ENCODE data around the gene CHRNA5. TPM values are rescaled to one million over a fixed set of nuclear protein-coding genes. Genes with fewer than 3 reads are reported as not detected.

The CHRNA5 gene
- total RNA-seq, 2 donors from 2014 or later = 0.27 to 1.6 TPM

- Histone ChIP-seq H3K4me1 (ENCODE audit: control insufficient read depth in 1 of 2, low read depth in 2 of 2) (peaks cover 9 to 19% of the 10 kb centered on the region in 2 donors), H3K27me3 (replicated peaks; ENCODE audit: insufficient read depth) (peaks cover 14% of the 10 kb centered on the region), H3K27ac (no peak overlapping the region), H3K4me3 (peak overlapping the region; percentile 64), H3K36me3 (no peaks in the 10 kb centered on the region), H3K9me3 (no peaks in the 10 kb centered on the region)
- ATAC-seq (ENCODE audit: insufficient number of reproducible peaks, low FRiP score, low read depth) (no peak), DNase-seq (ENCODE audit: low spot score) (no peak)
- TF ChIP-seq CTCF (IDR thresholded peaks at IDR 0.05) = no peak
Measured at GRCh38 chr15:78619022-78619950, 54.0 kb downstream of the CHRNA5 start.

GRCh38 chr15:78620021-78620526 lies 54.8 kb downstream of the CHRNA5 start:
- ATAC-seq (ENCODE audit: insufficient number of reproducible peaks, low FRiP score, low read depth) (no peak), DNase-seq (ENCODE audit: low spot score) (no peak)
- Histone ChIP-seq H3K4me1 (ENCODE audit: control insufficient read depth in 1 of 2, low read depth in 2 of 2) (peaks cover 9 to 19% of the 10 kb centered on the region in 2 donors), H3K36me3 (no peaks in the 10 kb centered on the region), H3K4me3 (peak overlapping the region; percentile 64), H3K27me3 (replicated peaks; ENCODE audit: insufficient read depth) (peaks cover 14% of the 10 kb centered on the region), H3K27ac (no peak overlapping the region), H3K9me3 (no peaks in the 10 kb centered on the region)
- TF ChIP-seq CTCF (IDR thresholded peaks at IDR 0.05) = no peak

GRCh38 chr15:78620527-78621421 lies 55.5 kb downstream of the CHRNA5 start, which contains the start of gene CHRNA3:
TSS of gene CHRNA3 (minus strand) at chr15:78620996. CDS start at chr15:78620794, 202 bp downstream.
- Histone ChIP-seq H3K27me3 (replicated peaks; ENCODE audit: insufficient read depth) (peaks cover 14% of the 10 kb centered on the region), H3K4me3 (peak within 1 kb of the TSS; percentile 64), H3K27ac (no peak within 1 kb of the TSS), H3K9me3 (no peaks in the 10 kb centered on the region), H3K4me1 (ENCODE audit: control insufficient read depth in 1 of 2, low read depth in 2 of 2) (peaks cover 9 to 19% of the 10 kb centered on the region in 2 donors), H3K36me3 (no peaks in the 10 kb centered on the region)
- DNase-seq (ENCODE audit: low spot score) (no peak), ATAC-seq (ENCODE audit: insufficient number of reproducible peaks, low FRiP score, low read depth) (no peak)
- TF ChIP-seq CTCF (IDR thresholded peaks at IDR 0.05) = no peak

GRCh38 chr15:78621810-78622402 lies 56.6 kb downstream of the CHRNA5 start:
- Histone ChIP-seq H3K4me3 (no peak overlapping the region), H3K36me3 (no peaks in the 10 kb centered on the region), H3K27me3 (replicated peaks; ENCODE audit: insufficient read depth) (peaks cover 14% of the 10 kb centered on the region), H3K4me1 (ENCODE audit: control insufficient read depth in 1 of 2, low read depth in 2 of 2) (peaks cover 9 to 19% of the 10 kb centered on the region in 2 donors), H3K27ac (no peak overlapping the region), H3K9me3 (no peaks in the 10 kb centered on the region)
- TF ChIP-seq CTCF (IDR thresholded peaks at IDR 0.05) = no peak
- no peak for DNase-seq (ENCODE audit: low spot score)
- no peak for ATAC-seq (ENCODE audit: insufficient number of reproducible peaks, low FRiP score, low read depth)
